HG03039 (cell line): ENCODE data around the gene TMEM59.

Experiments
- ATAC-seq: cut with Tn5 transposase; IDR thresholded peaks from one replicate; pipeline ENCODE4 v1.9.1; 2021; ENCODE audit warnings: mild to moderate bottlenecking, moderate library complexity; ENCODE audit not compliant: unreplicated experiment

Gene TMEM59

GRCh38 chr1:53986458-53986857 lies 66.5 kb downstream of the TMEM59 start:
- ATAC-seq, result no peak

- no peak for ATAC-seq
Measured at GRCh38 chr1:53984726-53985125, 68.3 kb downstream of the TMEM59 start.

GRCh38 chr1:53982763-53983104 lies 70.3 kb downstream of the TMEM59 start:
- no peak for ATAC-seq

GRCh38 chr1:53982034-53982762 lies 70.8 kb downstream of the TMEM59 start:
- no peak for ATAC-seq

GRCh38 chr1:53981220-53981619 lies 71.8 kb downstream of the TMEM59 start:
- ATAC-seq, result no peak

- ATAC-seq, result no peak
Measured at GRCh38 chr1:53979712-53980450, 73.1 kb downstream of the TMEM59 start.
